Endothelial cell of umbilical vein (primary cell): Measurements from ENCODE around the gene MLPH. TPM values are rescaled to one million over a fixed set of nuclear protein-coding genes. Genes with fewer than 3 reads are reported as not detected.

ENCODE experiments used
- BruUV-seq: library from RNA; stranded (reverse); fragments of 400-500 nt; replicated peaks from 2 replicates; lab custom pipeline; 2021; lab: Mats Ljungman, UMichigan
- CTCF ChIA-PET: fragments of 300-600, 350-600 bp; sonication (Branson Sonifier 250); formaldehyde crosslinking; loops from one replicate; lab custom pipeline; 2021; ENCODE audit warnings: antibody characterized with exemption, inconsistent platforms; lab: Charles Lee
- POLR2A ChIA-PET: fragments of 300-600, 350-600 bp; sonication (Branson Sonifier 250); formaldehyde crosslinking; loops from one replicate; lab custom pipeline; 2021; ENCODE audit warnings: antibody characterized with exemption, inconsistent platforms; lab: Charles Lee
- DNase-seq: peaks from one replicate; pipeline ENCODE4 v3.0.0-alpha.2; 2011; ENCODE audit warnings: low read depth, low spot score
- FAIRE-seq: peaks from 2 replicates; lab custom pipeline; 2011; peaks lifted over from hg19 to GRCh38; lab: Jason Lieb, UNC
- H2AFZ ChIP-seq: 2 replicates; pipeline ENCODE4 v1.6.0; 2012; ENCODE audit warnings: low read depth, low read length, control low read depth, inconsistent platforms
- H3K27ac ChIP-seq: 2 replicates; pipeline ENCODE4 v1.5.1; 2011; ENCODE audit warnings: low read depth, mild to moderate bottlenecking, control low read depth, low read length, moderate library complexity; ENCODE audit not compliant: insufficient read depth
- H3K27me3 ChIP-seq, 2 experiments: 2 replicates each; pipeline versions ENCODE4 v1.6.0 to v1.6.1; 2011; ENCODE audit warnings: low read length in 2 of 2, mixed read lengths in 1 of 2; ENCODE audit not compliant: control insufficient read depth in 2 of 2, insufficient read depth in 2 of 2
- H3K36me3 ChIP-seq, 2 experiments: 2 replicates in 1 of 2; 3 replicates in 1 of 2; pipeline ENCODE4 v1.5.1; 2011; ENCODE audit warnings: low read length in 2 of 2, mild to moderate bottlenecking in 1 of 2, moderate library complexity in 1 of 2; ENCODE audit not compliant: control insufficient read depth in 2 of 2, insufficient read depth in 2 of 2; ENCODE audit errors: extremely low read depth in 1 of 2
- H3K4me1 ChIP-seq: 3 replicates; pipeline ENCODE4 v1.5.1; 2011; ENCODE audit warnings: mild to moderate bottlenecking, low read length; ENCODE audit not compliant: control insufficient read depth, insufficient read depth; ENCODE audit errors: extremely low read depth
- H3K4me2 ChIP-seq: 2 replicates; pipeline ENCODE4 v1.6.1; 2011; ENCODE audit warnings: low read length, control low read depth, mixed read lengths; ENCODE audit not compliant: insufficient read depth
- H3K4me3 ChIP-seq, 3 experiments: fragments of 200-600 bp in 1 of 3; sonication (generic), shearing (Covaris generic) in 1 of 3; replicated peaks in 1 of 3; 2 replicates each; pipeline ENCODE4 v1.5.1; 2011 to 2016; ENCODE audit warnings: control low read depth in 3 of 3, low read length in 3 of 3, mild to moderate bottlenecking in 2 of 3, inconsistent platforms in 1 of 3, low read depth in 1 of 3, moderate library complexity in 1 of 3; ENCODE audit not compliant: insufficient read depth in 1 of 3
- H3K79me2 ChIP-seq: 2 replicates; pipeline ENCODE4 v1.6.0; 2012; ENCODE audit warnings: low read length, inconsistent platforms; ENCODE audit not compliant: control insufficient read depth, insufficient read depth
- H3K9ac ChIP-seq: replicated peaks from 2 replicates; pipeline ENCODE3; 2011; ENCODE audit warnings: low read length, control low read depth; ENCODE audit not compliant: insufficient read depth; ENCODE audit errors: extremely low read depth
- H3K9me1 ChIP-seq: replicated peaks from 3 replicates; pipeline ENCODE4 v1.6.0; 2011; ENCODE audit warnings: mild to moderate bottlenecking, low read length; ENCODE audit not compliant: control insufficient read depth, insufficient read depth; ENCODE audit errors: extremely low read depth
- H3K9me3 ChIP-seq: replicated peaks from 2 replicates; pipeline ENCODE4 v1.5.1; 2012; ENCODE audit warnings: low read length, inconsistent platforms; ENCODE audit not compliant: control insufficient read depth, insufficient read depth
- H4K20me1 ChIP-seq: replicated peaks from 2 replicates; pipeline ENCODE3; 2011; ENCODE audit warnings: mild to moderate bottlenecking, low read length; ENCODE audit not compliant: control insufficient read depth, insufficient read depth; ENCODE audit errors: extremely low read depth
- CTCF ChIP-seq, 2 donors: IDR thresholded peaks; 1 replicate in 1 of 2; 2 replicates in 1 of 2; pipeline ENCODE4 v1.5.1; 2011; ENCODE audit warnings: low read length in 2 of 2, mild to moderate bottlenecking in 2 of 2, moderate library complexity in 2 of 2, control low read depth in 1 of 2, inconsistent platforms in 1 of 2, low read depth in 1 of 2; ENCODE audit not compliant: insufficient read depth in 1 of 2; ENCODE audit errors: extremely low read depth in 1 of 2
- EZH2 ChIP-seq: IDR thresholded peaks from 2 replicates; pipeline ENCODE4 v1.6.1; 2012; ENCODE audit warnings: borderline replicate concordance, low read depth, mild to moderate bottlenecking, moderate library complexity, low read length, inconsistent platforms; ENCODE audit not compliant: severe bottlenecking
- FOS ChIP-seq: IDR thresholded peaks from 2 replicates; pipeline ENCODE4 v1.6.1; 2011; ENCODE audit warnings: mild to moderate bottlenecking, low read length, moderate library complexity, borderline replicate concordance; ENCODE audit not compliant: insufficient read depth
- GATA2 ChIP-seq: IDR thresholded peaks from 2 replicates; pipeline ENCODE4 v1.7.0; 2011; ENCODE audit warnings: low read depth, mild to moderate bottlenecking, moderate library complexity, mixed read lengths, low read length; ENCODE audit not compliant: insufficient read length, insufficient read depth
- JUN ChIP-seq: IDR thresholded peaks from 2 replicates; pipeline ENCODE4 v1.6.1; 2011; ENCODE audit warnings: borderline replicate concordance, low read depth; ENCODE audit not compliant: insufficient read length, insufficient read depth
- MAX ChIP-seq: IDR thresholded peaks from 2 replicates; pipeline ENCODE4 v1.6.1; 2011; ENCODE audit not compliant: insufficient read depth, insufficient read length
- MYC ChIP-seq: IDR thresholded peaks from one replicate; pipeline ENCODE4 v1.6.1; 2011; ENCODE audit warnings: mild to moderate bottlenecking, low read depth, low read length
- POLR2A ChIP-seq: IDR thresholded peaks from 2 replicates; pipeline ENCODE4 v1.6.1; 2012; ENCODE audit warnings: low read depth, mild to moderate bottlenecking, control low read depth, low read length
- POLR2AphosphoS5 ChIP-seq: IDR thresholded peaks from 2 replicates; pipeline ENCODE4 v1.6.1; 2012; ENCODE audit warnings: low read depth, mild to moderate bottlenecking, control low read depth, low read length, moderate library complexity; ENCODE audit not compliant: insufficient read depth
- dilution Hi-C: fragments of 300-500 bp; cut with MboI; formaldehyde crosslinking; loops from one replicate; pipeline ENCODE4 v1.15.0; 2019; ENCODE audit warnings: low sequenced_read_pairs; ENCODE audit not compliant: extremely low pct_ligation_motif_present
- intact Hi-C: fragments of 100-400 bp; cut with micrococcal nuclease; formaldehyde crosslinking; loops from one replicate; pipeline ENCODE4 v1.10.0; 2022
- polyA plus RNA-seq, 4 experiments: library from polyadenylated mRNA; depleted of rRNA in 3 of 4; stranded (reverse) in 3 of 4; unstranded in 1 of 4; fragments of >200 nt; gene quantifications; 2 replicates each; pipeline versions ENCODE4 v1.2.1 to v1.2.3, GENCODE V29; 2011 to 2012; ENCODE audit warnings: missing spikeins in 1 of 4
- total RNA-seq: library from RNA; stranded (reverse); gene quantifications from 2 replicates; pipeline ENCODE4 v1.2.3, GENCODE V29; 2021

Gene MLPH
- total and polyA plus RNA-seq, 2 donors (not counting 3 experiments of a cell fraction or from before 2014, with no cell fraction given): not detected

- no TSS peak for BruUV-seq
Observed at GRCh38 chr2:237478095-237478494, 9.0 kb upstream of the MLPH start.

More at GRCh38 chr2:237478095-237478494, 9.0 kb upstream of the MLPH start:
- H3K27me3 ChIP-seq: peaks cover 48 to 62% of the 10 kb centered on the region in 2 experiments
- TF ChIP-seq MAX (no peak), MYC (no peak), JUN (no peak), CTCF (IDR thresholded peaks at IDR 0.05; ENCODE audit: extremely low read depth in 1 of 2, insufficient read depth in 1 of 2, low read depth in 1 of 2, low read length in 2 of 2) (no peak), POLR2A (no peak), POLR2AphosphoS5 (no peak), FOS (no peak), EZH2 (no peak), GATA2 (no peak)
- no peak overlapping the region for H2AFZ ChIP-seq
- no peaks in the 10 kb centered on the region for H3K79me2 ChIP-seq
- dilution Hi-C loops: no loop called here
- no peak overlapping the region for H3K27ac ChIP-seq
- no peaks in the 10 kb centered on the region for H4K20me1 ChIP-seq
- intact Hi-C loops: loop anchor here (5.0 kb wide), 1 partner anchor 186 kb away; no protein-coding TSS in a partner anchor
- H3K4me2 ChIP-seq: no peak overlapping the region
- H3K9me1 ChIP-seq: no peaks in the 10 kb centered on the region
- peaks cover 12% of the 10 kb centered on the region for H3K4me1 ChIP-seq
- no peak overlapping the region for H3K4me3 ChIP-seq
- DNase-seq (no peak), FAIRE-seq (no peak)
- POLR2A ChIA-PET: no interaction called here
- H3K36me3 ChIP-seq: no peaks in the 10 kb centered on the region
- CTCF ChIA-PET: interaction anchor here (1.0 to 1.9 kb wide), 2 partner anchors 35 to 94 kb away, joined by 5 to 9 read pairs; no protein-coding TSS in a partner anchor
- H3K9ac ChIP-seq: no peak overlapping the region
- H3K9me3 ChIP-seq: no peaks in the 10 kb centered on the region
